Kidney tubule cell (primary cell): ENCODE measurements around the gene TNS3.
A peak's percentile ranks its signal among the peaks of the same experiment; 100 is the strongest.

Experiments used
- DNase-seq: peaks from one replicate; pipeline ENCODE4 v3.0.0-alpha.2; 2018; ENCODE audit warnings: low spot score

TNS3 gene

GRCh38 chr7:47540387-47541350 lies 41.2 kb downstream of the TNS3 start:
- DNase-seq: peak; percentile 70

GRCh38 chr7:47540053-47540386 lies 41.9 kb downstream of the TNS3 start:
- no peak for DNase-seq

GRCh38 chr7:47539398-47540052 lies 42.4 kb downstream of the TNS3 start:
- DNase-seq: peak; percentile 96

GRCh38 chr7:47538846-47539311 lies 43.0 kb downstream of the TNS3 start:
- DNase-seq: peak; percentile 33

GRCh38 chr7:47537716-47538675 lies 43.9 kb downstream of the TNS3 start:
- no peak for DNase-seq

GRCh38 chr7:47536661-47537611 lies 45.0 kb downstream of the TNS3 start:
- peak; percentile 56 for DNase-seq

- DNase-seq: peak; percentile 46
These were observed 45.9 kb downstream of the TNS3 start for GRCh38 chr7:47535704-47536628.

- peak; percentile 23 for DNase-seq
These were observed 46.7 kb downstream of the TNS3 start for GRCh38 chr7:47535035-47535703.

GRCh38 chr7:47534322-47535034 lies 47.4 kb downstream of the TNS3 start:
- DNase-seq: peak; percentile 85

- DNase-seq: no peak
These were observed 50.1 kb downstream of the TNS3 start for GRCh38 chr7:47531584-47532492.

GRCh38 chr7:47529826-47530555 lies 51.9 kb downstream of the TNS3 start:
- no peak for DNase-seq

- DNase-seq: no peak
These were observed 52.5 kb downstream of the TNS3 start for GRCh38 chr7:47529405-47529804.

- no peak for DNase-seq
These were observed 53.4 kb downstream of the TNS3 start for GRCh38 chr7:47528471-47528870.

- DNase-seq: no peak
These were observed 55.4 kb downstream of the TNS3 start for GRCh38 chr7:47526466-47526865.

- DNase-seq: no peak
These were observed 56.8 kb downstream of the TNS3 start for GRCh38 chr7:47525066-47525623.

- no peak for DNase-seq
These were observed 58.5 kb downstream of the TNS3 start for GRCh38 chr7:47523401-47523800.
